Right forelimb (tissue), 1 donor: ENCODE data around the gene S100A7A.
"Not testable (repeated sequence)": the region's sequence is repeated elsewhere in the genome, so short reads cannot be mapped to it uniquely, and the experiment has no call there.

Experiments used
- DNase-seq: peaks from one replicate; pipeline ENCODE4 v3.0.0-alpha.2; 2018

S100A7A gene

DNA sequence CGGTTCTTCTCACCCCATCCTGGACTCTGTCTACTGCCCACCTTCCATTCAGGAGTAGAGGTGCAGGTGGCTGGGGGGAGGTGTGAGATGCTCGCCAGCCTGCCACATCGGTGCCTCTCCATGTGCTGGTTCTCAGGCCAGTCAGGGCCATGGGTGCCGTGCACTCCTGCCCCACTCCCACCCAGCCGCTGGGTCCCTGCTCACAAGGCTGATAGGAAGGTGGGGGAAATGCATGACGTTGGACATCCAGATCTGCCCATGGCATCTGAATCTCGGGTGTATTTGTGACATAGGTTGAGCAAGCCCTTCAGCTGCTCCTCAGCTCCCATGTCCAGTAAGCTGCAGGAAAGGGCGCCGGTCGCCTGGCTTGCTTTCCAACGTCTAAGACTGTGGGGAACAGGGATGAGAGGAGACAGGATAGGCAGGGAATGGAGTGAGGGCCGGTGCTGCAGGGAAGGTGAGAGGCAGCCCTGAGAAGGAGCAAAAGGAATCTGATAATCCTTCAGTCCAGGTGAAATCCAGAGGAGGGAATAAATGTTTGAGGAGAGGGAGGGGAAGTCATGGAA is 11.8 kb downstream of the S100A7A start:
- DNase-seq, result no peak

DNA sequence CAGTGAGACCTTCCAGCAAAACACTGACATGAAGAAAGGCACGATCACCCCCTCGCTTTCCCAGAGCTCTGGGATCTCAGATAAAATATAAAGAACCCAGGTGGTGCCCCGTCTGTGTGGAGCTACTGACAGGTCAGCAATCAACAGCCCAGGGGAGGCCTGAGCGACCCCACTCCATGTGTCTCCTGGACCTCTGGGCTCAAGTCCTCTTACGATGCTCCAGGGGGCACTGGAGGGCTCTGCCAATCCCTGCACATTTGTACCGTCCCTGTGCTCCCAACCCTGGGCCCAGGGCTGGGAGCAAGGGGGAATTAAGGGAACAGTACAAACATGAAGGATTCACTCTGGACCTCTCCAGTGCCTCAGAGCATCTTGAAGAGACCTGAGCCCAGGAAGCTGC is 12.5 kb downstream of the S100A7A start:
- no peak for DNase-seq

DNA sequence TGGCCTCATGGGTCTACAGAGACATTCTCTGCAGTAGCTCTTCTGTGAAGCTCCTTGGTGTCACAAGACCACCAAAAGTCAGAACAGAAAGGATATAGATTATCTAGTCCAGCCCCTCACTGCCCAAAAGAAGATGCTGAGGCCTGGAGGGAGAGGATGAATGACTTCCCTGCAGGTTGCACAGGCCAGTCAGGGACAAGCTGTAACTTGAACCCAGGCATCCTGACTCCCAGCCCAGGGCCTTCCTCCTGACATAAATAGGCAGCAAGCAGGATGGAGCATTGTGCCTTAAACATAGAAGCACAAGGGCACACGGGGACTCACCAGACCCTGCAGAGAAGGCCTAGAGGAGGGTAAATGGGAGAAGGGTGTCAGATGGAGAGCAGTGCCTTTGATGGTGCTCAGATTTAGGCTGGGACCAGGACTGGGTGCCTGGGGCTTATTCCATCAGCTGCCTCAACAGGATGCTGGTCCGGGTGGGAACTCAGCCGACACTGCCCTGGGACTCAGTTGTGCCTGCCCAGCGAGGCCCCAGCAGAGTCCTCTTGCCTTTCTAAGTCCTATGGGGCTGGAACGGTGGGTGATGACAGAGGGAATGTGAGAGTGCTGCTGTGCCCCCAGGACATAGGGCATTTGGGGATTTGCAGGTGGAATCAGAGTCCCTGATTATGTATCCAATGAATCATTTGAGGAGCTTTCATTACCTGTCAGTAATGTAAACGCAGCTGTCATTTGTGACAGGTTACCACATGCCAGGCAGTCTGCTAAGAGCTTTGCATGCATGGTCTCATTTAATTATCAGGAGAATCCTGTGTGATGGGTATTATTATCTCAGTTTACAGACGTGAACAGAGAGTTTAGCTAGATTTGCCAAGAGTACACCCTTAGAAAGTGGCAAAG is 13.2 kb downstream of the S100A7A start:
- DNase-seq, result no peak

DNA sequence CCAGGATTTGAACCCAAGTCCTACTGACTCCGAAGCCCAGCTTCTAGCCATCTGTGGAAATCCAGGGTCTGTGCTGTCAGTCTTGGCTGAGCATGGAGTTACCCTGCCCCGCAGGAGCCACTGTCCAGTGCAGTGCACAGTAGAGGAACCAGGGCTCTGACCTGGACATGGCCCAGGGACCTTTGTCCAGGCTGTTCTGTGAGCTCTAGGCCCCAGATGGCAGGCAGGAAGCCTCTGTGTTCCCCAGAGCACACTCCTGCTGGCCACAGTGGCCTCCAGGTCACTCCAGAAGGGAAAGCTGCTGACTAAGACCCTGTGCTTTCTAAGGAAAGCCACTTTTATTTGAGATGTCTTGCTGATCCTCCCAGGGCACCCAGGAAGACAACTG is 13.8 kb downstream of the S100A7A start:
- DNase-seq, result no peak

DNA sequence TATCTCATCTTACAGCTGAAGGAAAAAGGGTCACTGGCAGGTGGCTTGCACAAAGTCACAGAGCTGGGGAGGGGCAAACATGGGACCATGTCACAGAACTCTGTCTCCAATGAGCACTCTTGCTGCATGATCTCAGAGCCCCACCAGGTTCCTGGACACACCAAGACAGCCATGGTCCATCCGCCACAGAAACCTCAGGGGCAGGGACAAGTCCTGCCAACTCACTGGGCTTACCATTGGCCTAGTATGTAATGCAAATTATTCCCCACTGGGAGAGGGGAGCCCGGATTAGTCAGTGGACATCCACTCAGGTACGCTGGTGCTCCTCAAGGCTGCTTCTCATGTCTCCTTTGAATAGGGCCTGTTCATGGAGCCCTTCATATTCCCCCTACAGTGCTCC is 14.2 kb downstream of the S100A7A start:
- DNase-seq, result no peak

DNA sequence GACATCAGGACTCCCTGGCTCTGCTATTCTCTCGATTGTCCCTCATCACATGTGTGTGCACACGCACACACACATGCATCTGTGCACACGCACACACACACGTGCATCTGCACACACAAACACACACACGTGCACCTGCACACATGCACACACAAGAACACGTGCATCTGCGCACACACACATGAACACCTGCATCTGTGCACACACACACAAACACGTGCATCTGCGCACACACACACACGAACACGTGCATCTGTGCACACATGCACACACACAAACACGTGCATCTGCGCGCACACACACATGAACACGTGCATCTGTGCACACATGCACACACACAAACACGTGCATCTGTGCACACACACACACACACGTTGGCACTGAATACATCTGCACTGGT is 14.7 kb downstream of the S100A7A start:
- no peak for DNase-seq

DNA sequence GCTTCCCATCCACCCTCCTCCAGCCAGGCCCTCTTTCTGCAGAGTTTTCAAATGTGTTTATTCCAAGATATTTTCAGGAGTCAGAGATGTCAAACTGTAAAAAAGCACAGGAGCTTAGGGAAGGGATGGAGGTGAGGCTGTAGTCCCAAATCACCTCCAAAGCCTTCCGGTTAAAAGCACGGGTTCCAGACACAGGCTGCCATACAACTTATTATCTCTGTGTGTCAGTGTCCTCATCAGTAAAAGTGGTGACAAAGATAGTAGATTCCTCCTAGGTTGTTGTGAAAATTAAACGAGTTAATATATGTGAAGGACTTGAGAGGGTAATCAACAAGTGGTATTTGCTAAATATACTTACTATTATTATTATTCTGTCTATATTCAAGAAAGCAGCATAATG is 15.1 kb downstream of the S100A7A start:
- no peak for DNase-seq

DNA sequence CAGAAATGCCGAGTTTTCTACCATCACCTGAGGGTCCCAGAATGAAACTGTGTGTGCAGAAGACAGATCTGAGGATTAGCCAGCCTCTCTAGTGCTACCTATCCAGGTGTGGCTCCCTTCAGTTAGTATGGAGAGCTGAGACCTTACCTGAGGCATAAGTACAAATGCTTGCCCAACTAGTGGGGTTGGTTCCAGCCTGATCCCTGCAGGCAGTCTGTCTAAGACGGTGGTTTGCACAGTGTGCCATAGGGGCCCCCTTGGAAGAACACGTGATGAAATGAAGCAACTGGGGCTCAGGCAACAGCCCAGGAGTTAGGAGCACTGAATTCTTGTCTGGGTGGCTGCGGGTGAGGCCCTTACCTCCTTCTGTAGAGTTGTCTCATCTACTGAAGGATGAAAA is 15.6 kb downstream of the S100A7A start:
- DNase-seq, result no peak

DNA sequence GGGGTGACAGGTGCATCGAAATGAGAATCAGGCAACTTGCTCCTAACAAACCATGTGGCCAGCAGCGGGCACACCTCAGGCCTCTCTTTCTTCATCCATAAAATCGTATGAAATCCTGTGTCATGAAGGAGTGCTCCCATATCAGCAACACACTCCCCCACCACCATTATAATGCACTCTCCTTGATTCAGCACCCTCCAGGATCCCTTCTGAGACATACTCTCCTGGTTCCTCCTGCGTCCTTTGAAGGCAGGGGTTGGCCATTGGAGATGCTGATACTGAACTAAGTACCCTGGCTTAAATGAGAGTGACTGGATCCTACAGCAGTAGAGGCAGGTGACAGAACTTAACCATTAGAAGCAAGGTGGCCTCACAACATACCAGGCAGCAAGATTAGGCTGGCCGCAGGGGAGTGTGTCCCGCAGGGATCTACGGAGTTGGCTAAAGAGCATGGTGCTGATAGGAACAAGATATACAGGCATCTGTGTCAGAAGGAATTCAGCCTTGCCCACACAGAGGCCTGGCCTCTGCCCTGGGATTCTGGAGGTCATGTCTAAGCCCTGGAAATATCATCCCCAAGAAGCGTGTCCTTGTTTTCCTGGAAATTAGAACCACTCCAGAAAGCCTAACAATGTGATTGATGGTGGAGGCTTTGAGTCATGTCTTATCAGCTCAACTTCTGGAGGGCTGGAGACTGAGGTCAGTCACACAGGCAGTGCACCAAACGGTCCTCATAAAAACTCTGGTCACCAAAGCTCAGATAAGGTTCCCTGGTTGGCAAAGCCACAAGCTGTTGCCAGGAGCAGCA is 16.8 kb downstream of the S100A7A start:
- DNase-seq, result no peak

DNA sequence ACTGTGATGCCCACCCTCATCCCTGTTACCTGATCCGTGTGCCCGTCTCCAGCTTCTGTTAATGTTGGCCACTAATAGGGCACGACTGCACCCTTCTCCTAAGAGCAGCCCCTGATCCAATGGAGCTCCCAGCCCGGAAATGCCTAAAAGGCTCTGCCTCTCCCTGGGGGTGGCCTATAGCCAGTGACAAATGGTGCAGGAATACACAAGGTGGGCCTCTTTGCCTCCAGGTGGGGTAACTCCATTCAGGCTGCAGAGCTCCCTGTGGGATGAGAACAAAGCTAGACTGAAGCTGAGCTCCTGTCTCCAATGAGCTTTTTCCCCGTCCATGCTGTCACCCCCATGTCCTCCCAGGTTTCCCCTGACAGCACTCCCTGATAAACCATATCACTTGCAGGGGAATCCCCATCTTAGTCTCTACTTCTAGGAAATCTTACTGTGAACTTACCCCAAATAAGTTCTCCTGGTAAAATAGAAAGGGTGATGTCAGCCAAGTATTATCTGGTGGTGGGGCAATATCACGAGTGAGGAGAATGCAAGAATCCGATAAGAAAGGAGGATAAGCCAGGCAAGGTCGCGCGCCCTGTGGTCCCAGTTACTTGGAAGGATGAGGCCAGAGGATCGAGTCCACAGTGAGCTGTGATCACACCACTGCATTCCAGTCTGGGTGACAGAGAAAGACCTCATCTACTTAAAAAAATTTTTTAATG is 18.6 kb downstream of the S100A7A start:
- no peak for DNase-seq

DNA sequence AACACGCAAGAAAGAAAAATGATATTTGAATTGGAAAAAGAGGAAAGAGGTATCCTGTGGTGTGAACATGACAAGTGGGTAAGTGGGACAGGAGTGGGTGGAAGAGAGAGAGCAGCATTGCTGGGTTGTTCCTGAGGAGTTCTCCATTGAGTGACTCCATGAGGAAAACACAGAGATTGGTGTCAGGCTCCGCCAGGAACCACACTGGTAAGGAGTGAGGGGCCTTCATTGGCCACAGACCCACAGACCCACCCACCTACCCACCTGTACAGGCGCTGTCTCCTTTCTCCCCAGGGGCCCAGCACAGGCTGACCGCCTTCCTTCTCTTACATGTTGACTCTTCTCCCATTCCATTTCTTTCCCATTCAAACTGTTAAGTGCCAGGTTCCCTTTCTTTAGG is 20.9 kb downstream of the S100A7A start:
- DNase-seq, result no peak

DNA sequence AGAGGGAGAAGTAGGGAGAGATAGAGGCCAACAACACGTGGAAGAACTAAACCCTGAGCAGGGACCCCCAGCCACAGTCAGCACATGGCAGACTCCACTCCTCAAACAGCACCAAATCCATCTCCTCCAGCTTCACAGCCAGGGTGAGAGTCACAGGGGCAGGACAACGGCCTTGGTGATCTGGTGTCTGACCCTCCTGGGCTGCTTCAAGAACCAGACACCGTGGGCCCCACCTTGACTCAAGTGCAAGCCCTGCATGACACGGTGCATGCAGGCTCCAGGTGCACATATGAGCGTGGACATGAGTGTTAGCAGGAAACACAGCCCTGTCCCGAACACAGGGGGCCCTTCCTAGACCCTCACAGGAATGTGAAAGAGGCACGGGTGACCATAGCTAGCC is 22.3 kb downstream of the S100A7A start:
- DNase-seq, result no peak

DNA sequence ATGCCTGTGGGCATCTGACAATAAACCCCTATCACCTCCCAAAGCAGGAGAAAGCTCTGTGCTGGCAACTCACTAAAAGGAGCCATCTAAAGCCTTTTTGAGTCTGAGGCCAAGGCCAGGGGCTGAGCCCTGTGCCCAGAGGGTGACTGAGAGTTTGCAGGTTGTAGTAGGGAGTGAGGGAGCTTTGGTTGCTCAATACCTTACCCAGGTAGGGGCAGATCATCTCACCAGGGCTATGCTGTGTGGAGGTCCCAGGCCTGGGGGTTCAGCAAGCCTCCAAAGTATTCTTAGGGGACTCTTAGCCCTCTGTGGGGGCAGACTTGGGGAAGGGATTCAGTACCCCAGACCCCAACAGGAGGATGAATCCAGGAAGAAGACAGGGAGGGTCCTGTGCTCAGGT is 23.0 kb downstream of the S100A7A start:
- no peak for DNase-seq

DNA sequence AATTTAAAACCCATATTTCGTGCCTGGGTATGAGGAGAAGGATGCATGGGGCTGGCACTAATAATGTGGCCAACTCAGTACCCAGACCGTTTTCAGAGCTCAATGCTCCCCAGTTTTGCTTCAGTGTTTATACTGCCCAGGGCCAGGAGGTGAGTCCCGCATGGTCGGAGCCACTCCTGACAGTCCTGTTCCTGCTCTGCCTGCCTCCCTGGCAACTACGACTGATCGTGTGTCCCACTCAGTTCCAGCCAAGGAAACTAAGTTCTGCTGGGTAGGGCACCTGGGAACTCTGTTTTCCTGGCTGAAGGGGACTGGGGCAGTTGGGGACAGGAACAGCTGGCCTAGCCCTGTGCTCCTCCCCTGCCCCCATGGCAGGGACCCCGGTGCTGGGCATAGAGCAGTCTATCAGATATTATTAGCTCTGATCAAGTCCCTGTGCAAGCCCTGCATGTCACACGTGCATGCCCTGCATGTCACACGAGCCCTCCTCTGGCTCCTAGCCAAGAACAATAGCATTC is 25.0 kb downstream of the S100A7A start:
- DNase-seq, result no peak

DNA sequence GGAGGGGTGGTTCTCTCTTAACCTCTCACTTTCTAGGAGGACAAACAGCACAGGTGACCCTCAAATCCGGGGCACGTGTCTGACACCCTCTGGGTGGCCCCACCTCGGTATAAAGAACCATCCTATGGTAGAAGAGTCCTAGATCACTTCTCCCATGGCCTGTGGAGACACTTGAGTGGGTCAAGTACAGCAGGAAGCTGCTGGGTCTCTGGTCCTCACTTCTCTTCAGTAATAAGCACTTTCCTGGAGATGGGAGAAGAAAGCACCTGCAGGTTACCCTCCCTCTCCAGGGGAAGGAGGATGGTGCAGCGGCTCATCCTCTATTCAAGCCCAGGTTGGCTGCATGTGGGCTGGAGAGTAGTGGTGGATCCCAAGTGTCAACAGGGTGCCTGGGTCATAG is 27.2 kb downstream of the S100A7A start:
- DNase-seq, result no peak

DNA sequence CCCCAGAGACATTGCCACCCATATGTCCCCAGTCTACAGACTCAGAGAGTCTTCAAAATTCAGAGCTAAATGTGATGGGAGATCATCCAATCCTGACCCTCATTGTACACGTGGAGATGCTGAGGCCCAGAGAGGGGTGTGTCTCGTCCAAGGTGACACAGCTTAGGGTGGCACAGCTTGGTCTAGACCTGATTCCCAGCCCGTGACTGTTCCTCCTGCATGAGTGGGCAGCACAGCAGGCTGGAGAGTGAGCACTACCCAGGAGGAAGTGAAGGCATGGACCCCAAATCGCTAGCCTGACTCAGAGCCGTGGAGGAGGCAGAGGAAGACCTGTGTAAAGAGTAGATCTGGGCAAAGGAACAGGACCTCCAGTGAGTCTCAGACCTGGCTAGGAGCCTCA is 27.8 kb downstream of the S100A7A start:
- DNase-seq, result no peak

DNA sequence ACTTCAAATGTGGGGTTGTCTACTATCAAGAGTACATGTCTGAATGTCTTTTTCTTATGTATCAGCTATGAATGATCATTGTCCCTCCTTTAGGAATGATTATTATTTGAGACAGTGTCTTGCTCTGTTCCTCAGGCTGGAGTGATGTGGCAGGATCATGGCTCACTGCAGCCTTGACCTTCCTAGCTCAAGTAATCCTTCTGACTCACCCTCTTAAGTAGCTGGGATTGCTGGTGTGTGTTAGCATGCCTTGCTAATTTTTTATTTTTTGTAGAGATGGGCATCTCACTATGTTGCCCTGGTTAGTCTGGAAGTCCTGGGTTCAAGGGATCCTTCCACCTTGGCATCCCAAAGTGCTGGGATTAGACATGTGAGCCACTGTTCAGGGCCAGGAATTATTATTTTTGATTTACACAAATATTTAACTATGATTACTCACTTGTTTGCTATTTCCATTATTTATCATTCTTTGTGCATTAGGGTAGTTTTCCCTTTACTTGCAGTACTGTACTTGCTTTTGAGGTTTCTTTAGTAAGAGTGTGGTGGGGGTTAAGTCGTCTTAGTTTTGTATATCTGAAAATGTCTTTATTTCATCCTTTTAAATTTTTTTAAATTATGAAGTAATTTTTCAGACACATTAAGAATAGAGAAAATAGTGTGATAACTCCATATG is 31.3 kb downstream of the S100A7A start:
- DNase-seq, result no peak

DNA sequence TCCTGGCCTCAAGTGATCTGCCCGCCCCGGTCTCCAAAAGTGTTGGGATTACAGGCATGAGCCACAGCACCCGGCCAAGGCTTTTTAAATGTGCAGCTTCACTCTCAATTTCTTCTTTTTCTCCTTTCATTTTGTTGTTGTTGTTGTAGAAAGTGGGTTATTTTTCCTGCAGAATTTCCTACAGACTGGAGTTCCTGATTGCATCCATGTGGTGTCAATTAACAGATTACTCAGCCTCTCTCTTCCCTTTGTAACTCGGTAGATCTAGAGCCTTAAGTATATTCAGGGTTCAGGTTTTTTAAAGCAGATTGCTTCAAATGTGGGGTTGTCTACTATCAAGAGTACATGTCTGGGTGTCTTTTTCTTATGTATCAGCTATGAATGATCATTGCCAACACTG is 32.5 kb downstream of the S100A7A start:
- DNase-seq, result not testable (repeated sequence)

DNA sequence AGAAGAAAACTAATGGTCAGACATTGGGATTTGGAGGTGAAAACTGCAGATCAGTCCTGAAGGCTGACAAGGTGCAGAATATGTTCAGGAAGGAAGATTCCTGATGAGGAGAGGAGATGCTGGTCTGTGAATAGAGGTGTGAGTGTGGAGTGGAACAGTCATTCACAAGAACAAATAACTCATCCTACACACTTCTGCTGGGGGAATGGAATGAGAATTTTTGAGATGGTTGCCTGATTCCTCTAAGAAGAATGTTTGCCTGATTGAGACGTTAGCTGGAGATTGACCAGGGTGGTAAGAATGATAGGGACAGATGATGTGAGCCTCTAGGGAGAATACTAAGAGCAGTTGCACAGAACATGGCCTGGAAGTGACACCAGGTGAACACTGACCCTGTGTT is 40.1 kb downstream of the S100A7A start:
- DNase-seq, result no peak

DNA sequence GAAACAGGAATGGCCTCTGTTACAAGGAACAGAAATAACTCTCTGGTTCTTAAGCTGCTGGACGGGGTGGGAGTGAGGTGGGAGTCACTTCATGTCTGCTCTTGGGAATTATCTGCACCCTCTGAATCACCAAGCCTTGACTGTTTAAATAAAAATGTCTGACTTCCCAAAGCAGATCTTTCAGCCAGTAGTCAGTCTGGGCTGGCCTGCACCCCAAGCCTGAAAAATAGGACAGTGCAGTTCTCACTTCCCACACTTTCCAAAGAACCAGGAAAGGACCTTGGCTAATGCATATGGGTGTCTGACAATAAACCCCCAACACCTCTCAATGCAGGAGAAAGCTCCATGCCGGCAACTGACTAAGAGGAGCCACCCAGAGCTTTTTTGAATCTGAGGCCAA is 43.3 kb downstream of the S100A7A start:
- no peak for DNase-seq

DNA sequence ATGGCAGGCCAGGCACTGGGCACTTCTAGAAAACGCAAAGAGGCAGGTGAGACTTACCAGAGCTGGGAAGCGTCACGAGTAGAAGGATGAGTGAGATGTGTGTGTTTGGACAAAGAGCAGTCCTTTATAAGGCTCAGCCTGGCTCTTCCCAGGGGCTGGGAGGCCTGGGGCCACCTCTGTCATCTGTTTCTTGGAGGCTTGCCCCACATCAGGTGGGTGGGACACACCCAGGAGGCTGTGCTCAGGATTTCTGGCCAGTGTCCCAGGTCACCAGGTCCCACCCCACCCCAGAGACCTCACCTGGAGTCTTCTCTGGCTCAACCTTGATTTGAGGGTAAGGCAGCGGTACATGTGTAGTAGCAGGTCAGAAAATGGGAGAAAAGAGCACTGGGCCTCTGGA is 44.2 kb downstream of the S100A7A start, which contains the start of gene S100A7:
TSS of gene S100A7 (minus strand) at position 101 of the 400 bp plus-strand sequence. CDS start 1,638 bp downstream, outside the sequence.
- no peak for DNase-seq

DNA sequence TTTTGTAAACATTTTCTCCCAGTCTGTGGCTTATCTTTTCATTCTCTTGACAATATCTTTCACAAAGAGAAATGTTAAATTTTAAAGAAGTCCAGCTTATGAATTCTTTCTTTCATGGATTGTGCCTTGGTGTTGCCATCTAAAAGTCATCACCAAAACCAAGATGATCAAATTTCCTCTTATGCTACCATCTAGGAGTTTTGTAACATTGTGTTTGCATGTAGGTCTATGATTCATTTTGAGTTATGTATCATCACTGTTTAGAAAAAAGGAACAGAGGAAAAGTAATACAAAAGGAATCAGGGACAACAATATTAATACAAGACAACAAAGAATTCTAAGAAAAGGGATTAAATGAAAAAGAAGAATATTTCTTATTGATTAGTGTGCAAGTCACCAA is 46.4 kb downstream of the S100A7A start:
- not testable (repeated sequence) for DNase-seq
